Measurements from ENCODE around the gene RARG.

The RARG gene

DNA sequence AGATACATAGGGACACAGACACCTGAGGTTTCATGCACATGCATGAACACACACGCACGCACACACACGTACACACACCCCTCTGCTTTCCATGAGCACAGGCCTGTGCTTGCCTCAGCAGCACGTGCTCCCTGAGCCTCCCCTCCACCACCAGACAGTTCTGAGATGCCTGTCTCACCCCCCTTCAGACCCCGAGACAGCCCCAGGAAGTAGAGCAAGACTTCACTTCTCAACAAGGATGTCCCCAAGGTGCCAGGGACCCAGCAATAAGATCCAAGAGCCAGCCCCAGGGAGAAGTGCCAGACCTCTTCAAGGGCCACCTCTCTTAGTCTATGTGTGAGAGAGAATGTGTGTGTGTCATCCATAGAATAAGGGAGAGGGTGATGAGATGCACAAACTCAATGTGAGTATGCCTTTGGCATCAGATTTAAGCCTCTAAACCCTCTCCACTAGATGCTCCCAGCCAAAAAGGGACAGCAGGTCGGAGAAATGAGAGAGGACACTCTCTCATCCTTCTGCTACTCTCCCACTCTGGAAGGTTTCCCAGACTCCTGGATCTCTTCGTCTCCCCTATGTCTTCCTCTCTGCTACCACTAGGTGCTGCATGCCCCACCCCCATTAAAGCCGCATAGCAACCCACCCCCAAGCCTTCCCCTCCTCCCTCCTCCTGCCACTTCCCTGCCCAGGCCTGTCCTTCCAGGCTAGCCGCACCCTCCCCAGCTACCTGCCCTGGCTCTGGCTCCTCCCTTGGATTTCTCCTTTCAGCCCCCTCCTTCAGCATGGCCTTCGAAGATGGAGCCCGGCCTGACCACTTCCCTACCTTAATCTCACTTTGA, 7.7 kb downstream of the RARG start:
- Mint-ChIP-seq H3K27me3 (ENCODE audit: low read depth) (peaks cover 12% of the 10 kb centered on the region), H3K36me3 (ENCODE audit: low read depth) (peaks cover 4% of the 10 kb centered on the region), H3K4me3 (peak overlapping the region; percentile 62 to 82 (median 68)), H3K27ac (peak overlapping the region; percentile 87 to 98 (median 97)), H3K9me3 (no peaks in the 10 kb centered on the region), H3K4me1 (peaks cover 55% of the 10 kb centered on the region)
- TF ChIP-seq, protein P1, sequence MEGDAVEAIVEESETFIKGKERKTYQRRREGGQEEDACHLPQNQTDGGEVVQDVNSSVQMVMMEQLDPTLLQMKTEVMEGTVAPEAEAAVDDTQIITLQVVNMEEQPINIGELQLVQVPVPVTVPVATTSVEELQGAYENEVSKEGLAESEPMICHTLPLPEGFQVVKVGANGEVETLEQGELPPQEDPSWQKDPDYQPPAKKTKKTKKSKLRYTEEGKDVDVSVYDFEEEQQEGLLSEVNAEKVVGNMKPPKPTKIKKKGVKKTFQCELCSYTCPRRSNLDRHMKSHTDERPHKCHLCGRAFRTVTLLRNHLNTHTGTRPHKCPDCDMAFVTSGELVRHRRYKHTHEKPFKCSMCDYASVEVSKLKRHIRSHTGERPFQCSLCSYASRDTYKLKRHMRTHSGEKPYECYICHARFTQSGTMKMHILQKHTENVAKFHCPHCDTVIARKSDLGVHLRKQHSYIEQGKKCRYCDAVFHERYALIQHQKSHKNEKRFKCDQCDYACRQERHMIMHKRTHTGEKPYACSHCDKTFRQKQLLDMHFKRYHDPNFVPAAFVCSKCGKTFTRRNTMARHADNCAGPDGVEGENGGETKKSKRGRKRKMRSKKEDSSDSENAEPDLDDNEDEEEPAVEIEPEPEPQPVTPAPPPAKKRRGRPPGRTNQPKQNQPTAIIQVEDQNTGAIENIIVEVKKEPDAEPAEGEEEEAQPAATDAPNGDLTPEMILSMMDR (IDR thresholded peaks at IDR 0.05; ENCODE audit: unreplicated experiment in 3 of 3): peak; percentile 24 to 33 (median 32)

DNA sequence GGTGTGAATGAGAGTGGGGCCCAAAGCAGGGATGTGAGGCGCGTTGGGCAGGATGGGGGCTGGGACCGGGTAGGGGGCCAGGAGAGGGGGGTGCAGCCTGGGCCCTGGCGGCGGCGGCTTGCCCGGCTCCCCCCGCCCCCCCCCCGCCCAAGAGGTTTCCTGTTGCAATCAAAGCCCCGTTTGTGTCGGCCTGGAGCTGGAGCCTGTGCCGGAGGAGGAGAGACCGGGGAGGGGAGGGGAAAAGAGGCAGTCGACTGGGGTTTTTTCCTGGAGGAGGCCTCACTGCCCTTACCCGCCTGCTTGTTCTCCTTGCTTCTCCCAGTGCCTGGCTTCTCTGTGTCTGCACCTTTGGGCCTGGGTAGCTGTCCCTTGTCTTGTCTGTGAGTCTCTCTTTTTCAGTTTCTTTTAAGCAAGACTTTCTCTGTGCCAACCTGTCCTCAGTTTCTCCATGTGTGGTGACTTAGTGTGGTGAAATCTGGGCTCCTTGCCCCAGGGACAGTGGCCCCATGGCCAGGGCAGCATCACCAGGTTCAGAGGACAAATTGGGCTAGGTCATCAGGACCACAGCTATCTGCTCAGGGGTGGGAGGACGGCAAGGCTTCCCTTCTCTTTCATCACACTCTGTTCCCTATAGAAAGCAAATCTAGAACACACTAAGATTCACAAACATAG, 8.5 kb downstream of the RARG start:
- Mint-ChIP-seq H3K27ac (peak overlapping the region; percentile 87 to 98 (median 97)), H3K9me3 (no peaks in the 10 kb centered on the region), H3K36me3 (ENCODE audit: low read depth) (peaks cover 4% of the 10 kb centered on the region), H3K4me3 (peak overlapping the region; percentile 79 to 82 (median 81)), H3K4me1 (peaks cover 61% of the 10 kb centered on the region), H3K27me3 (ENCODE audit: low read depth) (peaks cover 17% of the 10 kb centered on the region)
- TF ChIP-seq, protein P1 (IDR thresholded peaks at IDR 0.05; ENCODE audit: unreplicated experiment in 3 of 3): no peak

DNA sequence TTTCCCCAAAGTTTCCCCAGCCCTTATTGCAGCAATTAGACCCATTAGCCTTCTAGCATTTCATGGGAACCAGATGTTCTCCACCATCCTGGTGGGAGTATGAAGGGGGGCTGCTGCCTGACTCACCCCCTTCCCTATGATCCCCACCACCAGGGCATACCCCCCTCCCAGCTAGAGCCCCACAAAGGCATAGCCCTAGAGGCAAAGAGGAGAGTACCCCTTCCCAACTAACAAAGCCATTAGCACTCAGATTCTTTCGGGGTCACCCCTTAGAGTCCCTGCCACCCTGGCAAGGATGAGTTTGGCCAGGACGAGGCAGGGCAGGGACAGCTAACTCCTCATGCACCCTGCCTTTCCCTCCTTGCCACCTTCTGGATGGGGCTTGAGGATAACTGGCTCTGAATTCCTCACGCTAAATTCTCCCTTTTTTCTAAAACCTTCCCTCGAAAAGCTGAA, 9.2 kb downstream of the RARG start:
- TF ChIP-seq, protein P1 (IDR thresholded peaks at IDR 0.05; ENCODE audit: unreplicated experiment in 3 of 3): no peak
- peak overlapping the region; percentile 87 to 98 (median 97) for H3K27ac Mint-ChIP-seq
- H3K27me3 Mint-ChIP-seq (ENCODE audit: low read depth): peaks cover 17% of the 10 kb centered on the region

DNA sequence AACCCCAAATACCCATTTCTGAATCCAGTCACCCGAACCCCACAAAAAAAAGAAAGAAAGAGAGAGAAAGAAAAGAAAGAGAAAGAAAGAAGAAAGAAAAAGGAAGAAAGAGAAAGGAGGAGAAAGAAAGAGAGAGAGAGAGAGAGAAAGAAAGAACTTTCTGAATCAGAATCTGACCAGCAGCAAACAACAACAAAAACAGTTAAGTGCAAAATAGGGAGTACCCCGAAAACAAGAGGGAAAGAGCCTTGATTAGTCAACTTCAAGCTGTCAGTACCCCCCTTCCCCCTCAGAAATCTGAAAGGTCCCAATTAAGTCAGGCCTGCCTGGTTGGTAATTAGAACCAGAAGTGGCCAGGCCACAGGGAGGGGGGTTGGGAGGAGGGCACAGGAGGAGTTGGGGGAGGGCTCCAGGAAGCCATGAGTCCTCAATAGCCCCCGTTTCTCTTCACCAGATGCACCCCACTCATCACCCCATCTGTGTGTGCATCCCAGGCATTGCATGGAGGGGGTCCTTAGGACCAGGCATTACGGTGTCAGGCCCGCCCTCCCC, 9.8 kb downstream of the RARG start:
- Mint-ChIP-seq H3K4me3 (peak overlapping the region; percentile 76 to 81 (median 79)), H3K9me3 (no peaks in the 10 kb centered on the region), H3K27me3 (ENCODE audit: low read depth) (peaks cover 17% of the 10 kb centered on the region), H3K4me1 (peaks cover 72% of the 10 kb centered on the region), H3K36me3 (ENCODE audit: low read depth) (peaks cover 4% of the 10 kb centered on the region), H3K27ac (peak overlapping the region; percentile 87 to 98 (median 97))
- TF ChIP-seq, protein P1 (IDR thresholded peaks at IDR 0.05; ENCODE audit: unreplicated experiment in 3 of 3): no peak

More for the DNA sequence above, 9.2 kb downstream of the RARG start:
- Mint-ChIP-seq H3K9me3 (no peaks in the 10 kb centered on the region), H3K4me1 (peaks cover 68% of the 10 kb centered on the region), H3K4me3 (peak overlapping the region; percentile 76 to 81 (median 79)), H3K36me3 (ENCODE audit: low read depth) (peaks cover 4% of the 10 kb centered on the region)

DNA sequence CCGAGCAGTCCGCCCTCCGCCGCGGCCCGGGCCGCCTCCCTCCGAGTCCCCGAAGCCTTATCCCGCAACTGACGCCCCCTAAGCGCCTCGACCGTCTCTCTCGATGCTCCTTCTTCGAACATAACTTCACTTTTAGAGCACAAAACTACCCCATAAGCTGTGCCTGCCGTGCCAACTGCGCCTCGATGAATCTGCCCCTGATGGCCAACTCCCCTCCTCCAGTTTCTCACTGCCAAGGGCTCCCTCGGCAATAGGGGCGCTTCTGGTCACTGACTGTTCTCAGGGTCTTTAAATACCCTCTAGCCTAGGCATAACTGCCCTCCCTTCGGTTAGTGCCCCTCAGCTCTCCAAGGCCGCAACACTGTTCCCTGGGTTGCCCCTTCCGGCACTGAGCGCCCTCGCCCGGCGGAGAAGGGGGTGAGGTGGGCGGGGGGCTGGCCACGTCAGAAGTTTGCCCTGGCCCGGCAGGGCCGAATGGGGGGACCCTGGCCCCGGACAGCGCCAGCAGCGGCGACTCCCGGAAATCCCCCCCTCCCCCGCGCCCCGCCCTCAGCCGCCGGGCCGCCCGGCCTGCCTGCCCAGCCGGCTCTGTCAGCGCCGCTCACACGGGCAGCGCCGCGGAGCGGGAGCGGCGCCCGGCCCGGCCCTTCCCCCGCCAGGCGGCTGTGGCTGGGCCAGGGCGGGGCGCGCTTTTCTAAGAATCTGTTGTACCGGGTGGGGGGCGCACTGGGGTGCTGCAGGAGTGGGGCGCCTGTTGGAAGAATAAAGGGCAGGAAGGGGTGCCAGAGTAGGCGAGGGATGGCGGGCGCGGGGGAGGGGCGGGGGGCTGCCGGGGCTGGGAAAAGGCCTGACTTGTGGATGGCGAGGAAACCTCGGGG, 10.6 kb downstream of the RARG start:
- Mint-ChIP-seq H3K27ac (peak overlapping the region; percentile 87 to 98 (median 97)), H3K36me3 (ENCODE audit: low read depth) (no peaks in the 10 kb centered on the region), H3K4me3 (peak overlapping the region; percentile 84 to 91 (median 89)), H3K9me3 (no peaks in the 10 kb centered on the region), H3K27me3 (ENCODE audit: low read depth) (peaks cover 13% of the 10 kb centered on the region), H3K4me1 (peaks cover 74% of the 10 kb centered on the region)
- TF ChIP-seq, protein P1 (IDR thresholded peaks at IDR 0.05; ENCODE audit: unreplicated experiment in 3 of 3): peak in 1 of 3 experiments; percentile 22
